Upper lobe of left lung (tissue), 4 donors: ENCODE results near the gene VIT.

Source experiments
- EP300 ChIP-seq, 4 donors: sonication (generic); formaldehyde crosslinking; IDR thresholded peaks; one replicate each; pipeline ENCODE4 v1.5.1; 2017; ENCODE audit warnings: antibody characterized with exemption in 4 of 4, control low read depth in 2 of 4
- POLR2A ChIP-seq, 4 donors: fragments of 450-650 bp; IDR thresholded peaks; one replicate each; pipeline ENCODE4 v1.5.1; 2016 to 2017; ENCODE audit warnings: antibody characterized with exemption in 4 of 4, mild to moderate bottlenecking in 2 of 4
- POLR2AphosphoS5 ChIP-seq, 2 donors: sonication (generic); formaldehyde crosslinking; IDR thresholded peaks; one replicate each; pipeline ENCODE4 v1.5.1; 2017; ENCODE audit warnings: antibody characterized with exemption in 2 of 2
- TF ChIP-seq, protein P1 (sequence below), 6 experiments: fragments of 450-650 bp in 4 of 6; fragments of 200-600 bp in 2 of 6; sonication (generic) in 2 of 6; IDR thresholded peaks; one replicate each; pipeline ENCODE4 v1.5.1; 2016 to 2019; ENCODE audit warnings: antibody characterized with exemption in 6 of 6

DNA sequence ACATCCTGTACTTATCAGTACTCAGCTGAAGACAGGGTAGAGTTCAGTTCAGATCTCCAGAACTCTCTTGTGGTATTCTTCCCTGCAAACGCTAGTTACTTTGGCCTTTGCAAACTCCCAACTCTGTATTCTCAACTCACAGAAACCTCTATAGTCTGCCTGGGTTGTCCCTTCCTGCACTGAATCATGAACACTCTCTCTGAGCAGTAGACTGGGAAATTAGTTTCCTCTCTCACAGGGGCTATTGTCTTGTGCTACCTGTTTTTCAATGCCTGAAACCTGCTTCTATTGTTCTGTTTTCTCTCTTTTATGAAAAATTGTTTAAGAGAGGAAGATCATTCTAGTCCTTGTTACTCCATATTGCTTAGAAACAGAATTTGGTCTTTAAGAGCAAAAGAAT is 134.7 kb downstream of the VIT start:
- no peak for TF ChIP-seq POLR2A (IDR thresholded peaks at IDR 0.05)
- TF ChIP-seq, protein P1, sequence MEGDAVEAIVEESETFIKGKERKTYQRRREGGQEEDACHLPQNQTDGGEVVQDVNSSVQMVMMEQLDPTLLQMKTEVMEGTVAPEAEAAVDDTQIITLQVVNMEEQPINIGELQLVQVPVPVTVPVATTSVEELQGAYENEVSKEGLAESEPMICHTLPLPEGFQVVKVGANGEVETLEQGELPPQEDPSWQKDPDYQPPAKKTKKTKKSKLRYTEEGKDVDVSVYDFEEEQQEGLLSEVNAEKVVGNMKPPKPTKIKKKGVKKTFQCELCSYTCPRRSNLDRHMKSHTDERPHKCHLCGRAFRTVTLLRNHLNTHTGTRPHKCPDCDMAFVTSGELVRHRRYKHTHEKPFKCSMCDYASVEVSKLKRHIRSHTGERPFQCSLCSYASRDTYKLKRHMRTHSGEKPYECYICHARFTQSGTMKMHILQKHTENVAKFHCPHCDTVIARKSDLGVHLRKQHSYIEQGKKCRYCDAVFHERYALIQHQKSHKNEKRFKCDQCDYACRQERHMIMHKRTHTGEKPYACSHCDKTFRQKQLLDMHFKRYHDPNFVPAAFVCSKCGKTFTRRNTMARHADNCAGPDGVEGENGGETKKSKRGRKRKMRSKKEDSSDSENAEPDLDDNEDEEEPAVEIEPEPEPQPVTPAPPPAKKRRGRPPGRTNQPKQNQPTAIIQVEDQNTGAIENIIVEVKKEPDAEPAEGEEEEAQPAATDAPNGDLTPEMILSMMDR (IDR thresholded peaks at IDR 0.05): no peak
- TF ChIP-seq POLR2AphosphoS5 (IDR thresholded peaks at IDR 0.05): no peak
- TF ChIP-seq EP300 (IDR thresholded peaks at IDR 0.05): no peak
